Endothelial cell of umbilical vein (primary cell): ENCODE results near the gene ADCY7.

Source experiments
- CTCF ChIP-seq, 2 donors: IDR thresholded peaks; 1 replicate in 1 of 2; 2 replicates in 1 of 2; pipeline ENCODE4 v1.5.1; 2011; ENCODE audit warnings: low read length in 2 of 2, mild to moderate bottlenecking in 2 of 2, moderate library complexity in 2 of 2, control low read depth in 1 of 2, inconsistent platforms in 1 of 2, low read depth in 1 of 2; ENCODE audit not compliant: insufficient read depth in 1 of 2; ENCODE audit errors: extremely low read depth in 1 of 2
- EZH2 ChIP-seq: IDR thresholded peaks from 2 replicates; pipeline ENCODE4 v1.6.1; 2012; ENCODE audit warnings: borderline replicate concordance, low read depth, mild to moderate bottlenecking, moderate library complexity, low read length, inconsistent platforms; ENCODE audit not compliant: severe bottlenecking
- FOS ChIP-seq: IDR thresholded peaks from 2 replicates; pipeline ENCODE4 v1.6.1; 2011; ENCODE audit warnings: mild to moderate bottlenecking, low read length, moderate library complexity, borderline replicate concordance; ENCODE audit not compliant: insufficient read depth
- GATA2 ChIP-seq: IDR thresholded peaks from 2 replicates; pipeline ENCODE4 v1.7.0; 2011; ENCODE audit warnings: low read depth, mild to moderate bottlenecking, moderate library complexity, mixed read lengths, low read length; ENCODE audit not compliant: insufficient read length, insufficient read depth
- JUN ChIP-seq: IDR thresholded peaks from 2 replicates; pipeline ENCODE4 v1.6.1; 2011; ENCODE audit warnings: borderline replicate concordance, low read depth; ENCODE audit not compliant: insufficient read length, insufficient read depth
- MAX ChIP-seq: IDR thresholded peaks from 2 replicates; pipeline ENCODE4 v1.6.1; 2011; ENCODE audit not compliant: insufficient read depth, insufficient read length
- MYC ChIP-seq: IDR thresholded peaks from one replicate; pipeline ENCODE4 v1.6.1; 2011; ENCODE audit warnings: mild to moderate bottlenecking, low read depth, low read length
- POLR2A ChIP-seq: IDR thresholded peaks from 2 replicates; pipeline ENCODE4 v1.6.1; 2012; ENCODE audit warnings: low read depth, mild to moderate bottlenecking, control low read depth, low read length
- POLR2AphosphoS5 ChIP-seq: IDR thresholded peaks from 2 replicates; pipeline ENCODE4 v1.6.1; 2012; ENCODE audit warnings: low read depth, mild to moderate bottlenecking, control low read depth, low read length, moderate library complexity; ENCODE audit not compliant: insufficient read depth

GRCh38 chr16:50267151-50267631, 840 bp downstream of the ADCY7 start:
- TF ChIP-seq POLR2A, result no peak
- no peak for TF ChIP-seq MAX
- TF ChIP-seq CTCF (IDR thresholded peaks at IDR 0.05; ENCODE audit: extremely low read depth in 1 of 2, insufficient read depth in 1 of 2, low read depth in 1 of 2, low read length in 2 of 2), result no peak
- TF ChIP-seq EZH2, result no peak
- TF ChIP-seq MYC, result no peak
- no peak for TF ChIP-seq FOS
- TF ChIP-seq POLR2AphosphoS5, result no peak
- no peak for TF ChIP-seq GATA2
- no peak for TF ChIP-seq JUN
